ENCODE data around the gene NOS1. TPM values are rescaled to one million over a fixed set of nuclear protein-coding genes. Genes with fewer than 3 reads are reported as not detected.

NOS1 gene
- total and polyA plus RNA-seq, 2 donors (not counting 1 experiment from before 2014, with no cell fraction given): under 0.01 TPM; not detected in 1

- H3K9me3 ChIP-seq (ENCODE audit: control insufficient read depth, insufficient read depth, low read depth, low read length): no peaks in the 10 kb centered on the region
- H3K36me3 ChIP-seq (ENCODE audit: control insufficient read depth, insufficient read depth, low read length): no peaks in the 10 kb centered on the region
- H3K27ac ChIP-seq (ENCODE audit: insufficient read depth, low read length): no peak overlapping the region
- no peaks in the 10 kb centered on the region for H3K79me2 ChIP-seq (ENCODE audit: control insufficient read depth, insufficient read depth, low read length)
- H4K20me1 ChIP-seq (ENCODE audit: control insufficient read depth, extremely low read depth, insufficient read depth, low read length): no peaks in the 10 kb centered on the region
- peaks cover 3% of the 10 kb centered on the region for H3K27me3 ChIP-seq (ENCODE audit: control insufficient read depth, insufficient read depth, low read length)
- DNase-seq (ENCODE audit: low read depth in 2 of 2): no peak
- H3K4me2 ChIP-seq (ENCODE audit: extremely low read depth, insufficient read depth, low read length): no peak overlapping the region
- TF ChIP-seq CTCF (conservative IDR thresholded peaks at IDR 0.05 in 1 of 2, IDR thresholded peaks at IDR 0.05 in 1 of 2; ENCODE audit: low read depth in 1 of 2, low read length in 2 of 2) (no peak), EZH2 (IDR thresholded peaks at IDR 0.05; ENCODE audit: low read length, missing control alignments) (no peak)
- no peak overlapping the region for H3K4me3 ChIP-seq (replicated peaks in 1 of 4; ENCODE audit: control extremely low read depth in 1 of 4, insufficient read depth in 1 of 4, low read depth in 3 of 4, low read length in 4 of 4)
- H2AFZ ChIP-seq (ENCODE audit: low read length): no peak overlapping the region
- H3K9ac ChIP-seq (ENCODE audit: insufficient read depth, low read length): no peak overlapping the region
- no peaks in the 10 kb centered on the region for H3K4me1 ChIP-seq (ENCODE audit: control insufficient read depth, extremely low read depth, insufficient read depth, low read length)
These were observed 965 bp upstream of the NOS1 start for GRCh38 chr12:117362391-117362790.

GRCh38 chr12:117361905-117362304 is 479 bp upstream of the NOS1 start:
- H3K9me3 ChIP-seq (ENCODE audit: control insufficient read depth, insufficient read depth, low read depth, low read length): no peaks in the 10 kb centered on the region
- H3K4me1 ChIP-seq (ENCODE audit: control insufficient read depth, extremely low read depth, insufficient read depth, low read length): no peaks in the 10 kb centered on the region
- no peak overlapping the region for H2AFZ ChIP-seq (ENCODE audit: low read length)
- TF ChIP-seq CTCF (conservative IDR thresholded peaks at IDR 0.05 in 1 of 2, IDR thresholded peaks at IDR 0.05 in 1 of 2; ENCODE audit: low read depth in 1 of 2, low read length in 2 of 2): no peak
- no peak overlapping the region for H3K9ac ChIP-seq (ENCODE audit: insufficient read depth, low read length)
- H3K79me2 ChIP-seq (ENCODE audit: control insufficient read depth, insufficient read depth, low read length): no peaks in the 10 kb centered on the region
- DNase-seq (ENCODE audit: low read depth in 2 of 2): no peak
- H3K27me3 ChIP-seq (ENCODE audit: control insufficient read depth, insufficient read depth, low read length): peaks cover 3% of the 10 kb centered on the region
- H3K27ac ChIP-seq (ENCODE audit: insufficient read depth, low read length): no peak overlapping the region
- H3K4me2 ChIP-seq (ENCODE audit: extremely low read depth, insufficient read depth, low read length): no peak overlapping the region
- H3K4me3 ChIP-seq (replicated peaks in 1 of 4; ENCODE audit: control extremely low read depth in 1 of 4, insufficient read depth in 1 of 4, low read depth in 3 of 4, low read length in 4 of 4): no peak overlapping the region
- no peaks in the 10 kb centered on the region for H3K36me3 ChIP-seq (ENCODE audit: control insufficient read depth, insufficient read depth, low read length)
- no peaks in the 10 kb centered on the region for H4K20me1 ChIP-seq (ENCODE audit: control insufficient read depth, extremely low read depth, insufficient read depth, low read length)

GRCh38 chr12:117360551-117361346 is 677 bp downstream of the NOS1 start:
- no peak for DNase-seq (ENCODE audit: low read depth in 2 of 2)
- H3K9ac ChIP-seq (ENCODE audit: insufficient read depth, low read length): no peak overlapping the region

More at GRCh38 chr12:117360551-117361346, 677 bp downstream of the NOS1 start:
- H3K27ac ChIP-seq (ENCODE audit: insufficient read depth, low read length): no peak overlapping the region
- H3K36me3 ChIP-seq (ENCODE audit: control insufficient read depth, insufficient read depth, low read length): no peaks in the 10 kb centered on the region
- H3K4me1 ChIP-seq (ENCODE audit: control insufficient read depth, extremely low read depth, insufficient read depth, low read length): no peaks in the 10 kb centered on the region
- H3K27me3 ChIP-seq (ENCODE audit: control insufficient read depth, insufficient read depth, low read length): peaks cover 3% of the 10 kb centered on the region
- TF ChIP-seq EZH2 (IDR thresholded peaks at IDR 0.05; ENCODE audit: low read length, missing control alignments) (no peak), CTCF (conservative IDR thresholded peaks at IDR 0.05 in 1 of 2, IDR thresholded peaks at IDR 0.05 in 1 of 2; ENCODE audit: low read depth in 1 of 2, low read length in 2 of 2) (no peak)
- H3K79me2 ChIP-seq (ENCODE audit: control insufficient read depth, insufficient read depth, low read length): no peaks in the 10 kb centered on the region
- H4K20me1 ChIP-seq (ENCODE audit: control insufficient read depth, extremely low read depth, insufficient read depth, low read length): no peaks in the 10 kb centered on the region
- H2AFZ ChIP-seq (ENCODE audit: low read length): no peak overlapping the region
- H3K9me3 ChIP-seq (ENCODE audit: control insufficient read depth, insufficient read depth, low read depth, low read length): no peaks in the 10 kb centered on the region
- no peak overlapping the region for H3K4me3 ChIP-seq (replicated peaks in 1 of 4; ENCODE audit: control extremely low read depth in 1 of 4, insufficient read depth in 1 of 4, low read depth in 3 of 4, low read length in 4 of 4)
- no peak overlapping the region for H3K4me2 ChIP-seq (ENCODE audit: extremely low read depth, insufficient read depth, low read length)

Data from fibroblast of lung (primary cell).